GM21723 (cell line): ENCODE results near the gene CDK6.

Source experiments
- ATAC-seq: cut with Tn5 transposase; IDR thresholded peaks from one replicate; pipeline ENCODE4 v1.9.1; 2021; ENCODE audit warnings: mild to moderate bottlenecking, moderate library complexity; ENCODE audit not compliant: unreplicated experiment

Gene CDK6

GRCh38 chr7:92714767-92715166 lies 121.6 kb downstream of the CDK6 start:
- ATAC-seq = no peak

GRCh38 chr7:92714280-92714679 lies 122.1 kb downstream of the CDK6 start:
- ATAC-seq = no peak

GRCh38 chr7:92709912-92710311 lies 126.5 kb downstream of the CDK6 start:
- no peak for ATAC-seq

- no peak for ATAC-seq
Observed at GRCh38 chr7:92709150-92709549, 127.2 kb downstream of the CDK6 start.

GRCh38 chr7:92708111-92709042 lies 128.0 kb downstream of the CDK6 start:
- no peak for ATAC-seq

GRCh38 chr7:92707435-92707834 lies 128.9 kb downstream of the CDK6 start:
- no peak for ATAC-seq

- no peak for ATAC-seq
Observed at GRCh38 chr7:92706563-92706962, 129.8 kb downstream of the CDK6 start.

GRCh38 chr7:92705831-92706230 lies 130.5 kb downstream of the CDK6 start:
- ATAC-seq = no peak

GRCh38 chr7:92704858-92705257 lies 131.5 kb downstream of the CDK6 start:
- no peak for ATAC-seq

- no peak for ATAC-seq
Observed at GRCh38 chr7:92702535-92702934, 133.8 kb downstream of the CDK6 start.

- no peak for ATAC-seq
Observed at GRCh38 chr7:92699966-92700514, 136.3 kb downstream of the CDK6 start.

GRCh38 chr7:92699560-92699959 lies 136.8 kb downstream of the CDK6 start:
- ATAC-seq = no peak

- no peak for ATAC-seq
Observed at GRCh38 chr7:92698237-92698841, 138.0 kb downstream of the CDK6 start.

- ATAC-seq = no peak
Observed at GRCh38 chr7:92697414-92697813, 139.0 kb downstream of the CDK6 start.

GRCh38 chr7:92697012-92697411 lies 139.4 kb downstream of the CDK6 start:
- no peak for ATAC-seq

GRCh38 chr7:92696584-92696983 lies 139.8 kb downstream of the CDK6 start:
- ATAC-seq = no peak

- ATAC-seq = no peak
Observed at GRCh38 chr7:92695308-92696261, 140.8 kb downstream of the CDK6 start.

GRCh38 chr7:92694211-92694610 lies 142.2 kb downstream of the CDK6 start:
- ATAC-seq = no peak

- ATAC-seq = no peak
Observed at GRCh38 chr7:92693519-92693918, 142.9 kb downstream of the CDK6 start.

- peak; percentile 83 for ATAC-seq
Observed at GRCh38 chr7:92691578-92691977, 144.8 kb downstream of the CDK6 start.
